ENCODE measurements around the gene BTN1A1. TPM values are rescaled to one million over a fixed set of nuclear protein-coding genes. Genes with fewer than 3 reads are reported as not detected.
A peak's percentile ranks its signal among the peaks of the same experiment; 100 is the strongest.

Gene BTN1A1
- total RNA-seq, 1 donor from 2014 or later = not detected

DNA sequence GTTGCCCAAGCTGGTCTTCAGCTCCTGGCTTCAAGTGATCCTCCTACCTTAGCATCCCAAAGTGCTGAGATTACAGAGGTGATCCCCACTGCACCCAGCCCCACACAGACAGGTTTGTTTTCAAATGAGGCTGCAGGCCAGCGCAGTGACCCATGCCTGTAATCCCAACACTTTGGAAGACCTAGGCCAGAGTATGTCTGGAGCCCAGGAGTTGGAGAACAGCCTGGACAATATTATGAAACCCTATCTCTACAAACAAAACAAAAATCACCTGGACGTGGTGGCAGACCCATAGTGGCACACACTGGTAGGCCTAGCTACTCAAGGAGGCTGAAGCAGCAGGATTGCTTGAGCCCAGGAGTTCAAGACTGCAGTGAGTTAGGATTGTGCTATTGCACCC lies 30.1 kb downstream of the BTN1A1 start:
- no peaks in the 10 kb centered on the region for H3K9me3 Mint-ChIP-seq
- H3K27ac Mint-ChIP-seq (ENCODE audit: unreplicated experiment) = peak overlapping the region; percentile 81
- no peak overlapping the region for H3K4me3 Mint-ChIP-seq
- H3K4me1 Mint-ChIP-seq = peaks cover 31% of the 10 kb centered on the region
- H3K27me3 Mint-ChIP-seq (ENCODE audit: low read depth) = peaks cover 6% of the 10 kb centered on the region
- TF ChIP-seq, protein P1, sequence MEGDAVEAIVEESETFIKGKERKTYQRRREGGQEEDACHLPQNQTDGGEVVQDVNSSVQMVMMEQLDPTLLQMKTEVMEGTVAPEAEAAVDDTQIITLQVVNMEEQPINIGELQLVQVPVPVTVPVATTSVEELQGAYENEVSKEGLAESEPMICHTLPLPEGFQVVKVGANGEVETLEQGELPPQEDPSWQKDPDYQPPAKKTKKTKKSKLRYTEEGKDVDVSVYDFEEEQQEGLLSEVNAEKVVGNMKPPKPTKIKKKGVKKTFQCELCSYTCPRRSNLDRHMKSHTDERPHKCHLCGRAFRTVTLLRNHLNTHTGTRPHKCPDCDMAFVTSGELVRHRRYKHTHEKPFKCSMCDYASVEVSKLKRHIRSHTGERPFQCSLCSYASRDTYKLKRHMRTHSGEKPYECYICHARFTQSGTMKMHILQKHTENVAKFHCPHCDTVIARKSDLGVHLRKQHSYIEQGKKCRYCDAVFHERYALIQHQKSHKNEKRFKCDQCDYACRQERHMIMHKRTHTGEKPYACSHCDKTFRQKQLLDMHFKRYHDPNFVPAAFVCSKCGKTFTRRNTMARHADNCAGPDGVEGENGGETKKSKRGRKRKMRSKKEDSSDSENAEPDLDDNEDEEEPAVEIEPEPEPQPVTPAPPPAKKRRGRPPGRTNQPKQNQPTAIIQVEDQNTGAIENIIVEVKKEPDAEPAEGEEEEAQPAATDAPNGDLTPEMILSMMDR (conservative IDR thresholded peaks at IDR 0.05) = no peak
- H3K36me3 Mint-ChIP-seq (ENCODE audit: low read depth) = peaks cover 4% of the 10 kb centered on the region
- DNase-seq (ENCODE audit: low read depth, low spot score) = no peak

GRCh38 chr6:26531897-26532296 lies 31.8 kb downstream of the BTN1A1 start:
- Mint-ChIP-seq H3K9me3 (no peaks in the 10 kb centered on the region), H3K4me3 (peak overlapping the region; percentile 50), H3K27ac (ENCODE audit: unreplicated experiment) (no peak overlapping the region), H3K36me3 (ENCODE audit: low read depth) (peaks cover 4% of the 10 kb centered on the region), H3K27me3 (ENCODE audit: low read depth) (peaks cover 11% of the 10 kb centered on the region), H3K4me1 (peaks cover 38% of the 10 kb centered on the region)
- TF ChIP-seq, protein P1 (conservative IDR thresholded peaks at IDR 0.05) = no peak
- no peak for DNase-seq (ENCODE audit: low read depth, low spot score)

GRCh38 chr6:26532699-26533531 lies 32.8 kb downstream of the BTN1A1 start:
- DNase-seq (ENCODE audit: low read depth, low spot score) = peak; percentile 95
- Mint-ChIP-seq H3K36me3 (ENCODE audit: low read depth) (peaks cover 7% of the 10 kb centered on the region), H3K27me3 (ENCODE audit: low read depth) (peaks cover 21% of the 10 kb centered on the region), H3K4me1 (peaks cover 49% of the 10 kb centered on the region), H3K4me3 (peak overlapping the region; percentile 96), H3K27ac (ENCODE audit: unreplicated experiment) (peak overlapping the region; percentile 96), H3K9me3 (no peaks in the 10 kb centered on the region)
- TF ChIP-seq, protein P1 (conservative IDR thresholded peaks at IDR 0.05) = no peak

DNA sequence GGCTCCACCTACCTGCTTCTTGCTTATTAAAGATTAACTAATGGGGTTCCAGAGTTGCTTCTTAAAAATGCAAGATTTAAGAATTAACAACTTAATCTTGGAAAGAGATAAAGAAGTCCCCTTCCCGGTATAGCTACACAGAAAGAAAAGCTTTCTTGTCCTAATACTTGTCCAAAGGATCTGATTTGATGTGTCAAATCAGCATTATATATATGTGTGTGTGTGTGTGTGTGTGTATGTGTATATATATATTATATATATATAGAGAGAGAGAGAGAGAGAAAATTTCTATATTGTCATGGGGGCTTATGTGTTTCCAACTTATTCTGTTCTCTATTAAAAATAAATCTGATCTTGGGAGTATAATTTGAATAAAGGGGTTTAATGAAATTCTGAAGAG lies 33.4 kb downstream of the BTN1A1 start:
- Mint-ChIP-seq H3K27ac (ENCODE audit: unreplicated experiment) (no peak overlapping the region), H3K36me3 (ENCODE audit: low read depth) (peaks cover 8% of the 10 kb centered on the region), H3K27me3 (ENCODE audit: low read depth) (peaks cover 24% of the 10 kb centered on the region), H3K4me3 (peak overlapping the region; percentile 96), H3K9me3 (no peaks in the 10 kb centered on the region), H3K4me1 (peaks cover 51% of the 10 kb centered on the region)
- TF ChIP-seq, protein P1 (conservative IDR thresholded peaks at IDR 0.05) = no peak
- no peak for DNase-seq (ENCODE audit: low read depth, low spot score)

DNA sequence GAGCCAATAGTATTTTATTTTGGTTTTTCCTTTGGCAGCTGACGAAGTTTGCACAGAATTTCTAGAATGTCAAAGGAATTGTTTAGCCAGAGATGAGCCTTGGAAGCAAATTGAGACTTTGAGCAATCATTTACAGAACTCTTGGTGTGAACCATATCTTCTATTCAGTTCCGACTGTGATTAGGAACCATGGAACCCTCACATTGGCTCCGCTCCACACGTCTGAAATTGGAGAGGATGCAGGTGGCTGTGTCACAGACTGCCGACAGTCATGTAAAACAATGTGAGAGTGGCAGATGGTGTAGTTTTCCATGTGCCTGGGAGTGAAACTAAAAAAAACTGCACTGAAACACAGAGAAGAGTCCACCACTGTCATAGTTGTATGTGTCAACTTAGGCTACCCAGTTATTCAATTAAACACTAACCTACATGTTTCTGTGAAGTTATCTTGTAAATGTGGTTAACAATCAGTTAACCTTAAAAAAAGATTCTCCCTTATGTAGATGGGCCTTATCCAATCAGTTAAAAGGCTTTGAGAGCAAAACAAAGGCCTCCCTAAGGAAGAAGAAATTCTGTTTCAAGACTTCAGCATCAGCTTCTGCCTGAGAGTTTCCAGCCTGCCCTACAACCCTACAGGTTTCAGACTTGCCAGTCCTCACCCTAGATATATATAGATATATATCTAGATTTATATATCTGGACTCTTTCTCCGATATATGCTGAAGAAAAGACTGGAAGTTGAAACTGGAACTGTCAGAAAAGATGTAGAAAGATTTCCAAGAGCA lies 34.8 kb downstream of the BTN1A1 start:
- no peak overlapping the region for H3K27ac Mint-ChIP-seq (ENCODE audit: unreplicated experiment)
- no peak for DNase-seq (ENCODE audit: low read depth, low spot score)
- TF ChIP-seq, protein P1 (conservative IDR thresholded peaks at IDR 0.05) = no peak
- peaks cover 8% of the 10 kb centered on the region for H3K36me3 Mint-ChIP-seq (ENCODE audit: low read depth)
- no peaks in the 10 kb centered on the region for H3K9me3 Mint-ChIP-seq
- H3K4me3 Mint-ChIP-seq = peak overlapping the region; percentile 77
- peaks cover 24% of the 10 kb centered on the region for H3K27me3 Mint-ChIP-seq (ENCODE audit: low read depth)
- peaks cover 60% of the 10 kb centered on the region for H3K4me1 Mint-ChIP-seq

All from neural crest cell (in vitro differentiated cells).